ENCODE data around the gene EXTL1. TPM values are rescaled to one million over a fixed set of nuclear protein-coding genes. Genes with fewer than 3 reads are reported as not detected.
"Not testable (repeated sequence)": the region's sequence is repeated elsewhere in the genome, so short reads cannot be mapped to it uniquely, and the experiment has no call there.

EXTL1 gene
- total RNA-seq, 1 donor from 2014 or later, result 4.3 TPM

- no peaks in the 10 kb centered on the region for H3K27me3 Mint-ChIP-seq (ENCODE audit: low read depth)
- no peaks in the 10 kb centered on the region for H3K4me1 Mint-ChIP-seq (ENCODE audit: low read depth)
- no peak overlapping the region for H3K27ac Mint-ChIP-seq (ENCODE audit: unreplicated experiment)
- H3K36me3 Mint-ChIP-seq (ENCODE audit: low read depth), result peaks cover 33% of the 10 kb centered on the region
- H3K4me3 Mint-ChIP-seq (ENCODE audit: unreplicated experiment), result no peak overlapping the region
- no peak for DNase-seq (ENCODE audit: low spot score)
- H3K9me3 Mint-ChIP-seq (ENCODE audit: low read depth), result no peaks in the 10 kb centered on the region
- TF ChIP-seq, protein P1, sequence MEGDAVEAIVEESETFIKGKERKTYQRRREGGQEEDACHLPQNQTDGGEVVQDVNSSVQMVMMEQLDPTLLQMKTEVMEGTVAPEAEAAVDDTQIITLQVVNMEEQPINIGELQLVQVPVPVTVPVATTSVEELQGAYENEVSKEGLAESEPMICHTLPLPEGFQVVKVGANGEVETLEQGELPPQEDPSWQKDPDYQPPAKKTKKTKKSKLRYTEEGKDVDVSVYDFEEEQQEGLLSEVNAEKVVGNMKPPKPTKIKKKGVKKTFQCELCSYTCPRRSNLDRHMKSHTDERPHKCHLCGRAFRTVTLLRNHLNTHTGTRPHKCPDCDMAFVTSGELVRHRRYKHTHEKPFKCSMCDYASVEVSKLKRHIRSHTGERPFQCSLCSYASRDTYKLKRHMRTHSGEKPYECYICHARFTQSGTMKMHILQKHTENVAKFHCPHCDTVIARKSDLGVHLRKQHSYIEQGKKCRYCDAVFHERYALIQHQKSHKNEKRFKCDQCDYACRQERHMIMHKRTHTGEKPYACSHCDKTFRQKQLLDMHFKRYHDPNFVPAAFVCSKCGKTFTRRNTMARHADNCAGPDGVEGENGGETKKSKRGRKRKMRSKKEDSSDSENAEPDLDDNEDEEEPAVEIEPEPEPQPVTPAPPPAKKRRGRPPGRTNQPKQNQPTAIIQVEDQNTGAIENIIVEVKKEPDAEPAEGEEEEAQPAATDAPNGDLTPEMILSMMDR (IDR thresholded peaks at IDR 0.05), result no peak
These were observed 42.4 kb upstream of the EXTL1 start for GRCh38 chr1:25979210-25979609.

DNA sequence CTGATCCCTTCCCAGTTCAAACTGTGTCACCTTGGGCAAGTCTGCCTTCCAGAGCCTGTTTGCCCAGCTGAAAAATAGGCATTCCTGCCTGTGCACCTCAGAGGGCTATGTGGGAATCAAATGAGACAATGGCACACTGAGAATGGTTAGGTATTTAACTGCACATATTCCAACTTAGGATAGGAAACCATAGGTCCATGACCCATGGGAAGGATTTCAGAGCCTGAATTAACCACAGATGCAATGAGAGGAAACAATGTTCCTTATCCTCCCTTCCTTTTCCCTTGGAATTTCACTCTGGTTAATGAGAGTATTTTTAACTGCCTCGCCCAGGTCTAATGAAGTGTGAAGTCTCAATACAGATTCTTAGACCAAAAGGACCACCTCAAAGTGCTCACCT is 36.4 kb upstream of the EXTL1 start:
- no peak overlapping the region for H3K27ac Mint-ChIP-seq (ENCODE audit: unreplicated experiment)
- peaks cover 27% of the 10 kb centered on the region for H3K36me3 Mint-ChIP-seq (ENCODE audit: low read depth)
- no peaks in the 10 kb centered on the region for H3K9me3 Mint-ChIP-seq (ENCODE audit: low read depth)
- H3K4me3 Mint-ChIP-seq (ENCODE audit: unreplicated experiment), result no peak overlapping the region
- TF ChIP-seq, protein P1 (IDR thresholded peaks at IDR 0.05), result no peak
- no peak for DNase-seq (ENCODE audit: low spot score)
- H3K4me1 Mint-ChIP-seq (ENCODE audit: low read depth), result no peaks in the 10 kb centered on the region
- no peaks in the 10 kb centered on the region for H3K27me3 Mint-ChIP-seq (ENCODE audit: low read depth)

- H3K27me3 Mint-ChIP-seq (ENCODE audit: low read depth), result no peaks in the 10 kb centered on the region
- no peak overlapping the region for H3K27ac Mint-ChIP-seq (ENCODE audit: unreplicated experiment)
- no peaks in the 10 kb centered on the region for H3K9me3 Mint-ChIP-seq (ENCODE audit: low read depth)
- H3K4me1 Mint-ChIP-seq (ENCODE audit: low read depth), result no peaks in the 10 kb centered on the region
- no peak overlapping the region for H3K4me3 Mint-ChIP-seq (ENCODE audit: unreplicated experiment)
- TF ChIP-seq, protein P1 (IDR thresholded peaks at IDR 0.05), result no peak
- peaks cover 27% of the 10 kb centered on the region for H3K36me3 Mint-ChIP-seq (ENCODE audit: low read depth)
- no peak for DNase-seq (ENCODE audit: low spot score)
These were observed 35.9 kb upstream of the EXTL1 start for GRCh38 chr1:25985670-25986069.

GRCh38 chr1:25986773-25987172 is 34.8 kb upstream of the EXTL1 start:
- not testable (repeated sequence) for H3K27me3 Mint-ChIP-seq (ENCODE audit: low read depth); H3K9me3 Mint-ChIP-seq (ENCODE audit: low read depth); DNase-seq (ENCODE audit: low spot score); H3K4me3 Mint-ChIP-seq (ENCODE audit: unreplicated experiment); H3K27ac Mint-ChIP-seq (ENCODE audit: unreplicated experiment); H3K4me1 Mint-ChIP-seq (ENCODE audit: low read depth)
- peaks cover 27% of the 10 kb centered on the region for H3K36me3 Mint-ChIP-seq (ENCODE audit: low read depth)

DNA sequence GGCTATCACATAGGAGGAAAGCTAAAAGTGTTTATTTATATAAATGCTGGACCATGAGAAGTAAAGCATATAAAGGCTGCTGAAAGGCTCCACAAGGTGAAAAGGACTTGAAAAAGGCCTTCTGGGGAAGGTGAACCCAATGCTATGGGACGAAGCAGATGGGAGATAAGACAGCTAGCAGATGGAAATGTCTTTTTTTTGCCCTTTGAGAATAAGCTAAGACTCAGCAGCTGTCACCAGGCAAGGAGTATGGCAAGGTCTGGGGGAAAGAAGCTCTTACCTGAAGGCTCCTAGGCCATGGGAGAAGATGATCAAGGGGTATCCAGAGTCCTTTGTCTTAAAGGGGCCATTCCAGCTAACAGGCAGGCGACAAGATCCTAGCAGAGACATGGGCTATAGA is 33.6 kb upstream of the EXTL1 start:
- TF ChIP-seq, protein P1 (IDR thresholded peaks at IDR 0.05), result no peak
- no peak overlapping the region for H3K27ac Mint-ChIP-seq (ENCODE audit: unreplicated experiment)
- peaks cover 4% of the 10 kb centered on the region for H3K4me1 Mint-ChIP-seq (ENCODE audit: low read depth)

GRCh38 chr1:25989440-25990234 is 31.9 kb upstream of the EXTL1 start:
- TF ChIP-seq, protein P1 (IDR thresholded peaks at IDR 0.05), result no peak
- no peaks in the 10 kb centered on the region for H3K27me3 Mint-ChIP-seq (ENCODE audit: low read depth)
- H3K27ac Mint-ChIP-seq (ENCODE audit: unreplicated experiment), result no peak overlapping the region
- no peak overlapping the region for H3K4me3 Mint-ChIP-seq (ENCODE audit: unreplicated experiment)
- H3K36me3 Mint-ChIP-seq (ENCODE audit: low read depth), result peaks cover 7% of the 10 kb centered on the region
- no peak for DNase-seq (ENCODE audit: low spot score)
- no peaks in the 10 kb centered on the region for H3K9me3 Mint-ChIP-seq (ENCODE audit: low read depth)
- H3K4me1 Mint-ChIP-seq (ENCODE audit: low read depth), result peaks cover 4% of the 10 kb centered on the region

More for the DNA sequence above, 33.6 kb upstream of the EXTL1 start:
- Mint-ChIP-seq H3K36me3 (ENCODE audit: low read depth) (peaks cover 18% of the 10 kb centered on the region), H3K4me3 (ENCODE audit: unreplicated experiment) (no peak overlapping the region), H3K27me3 (ENCODE audit: low read depth) (no peaks in the 10 kb centered on the region), H3K9me3 (ENCODE audit: low read depth) (no peaks in the 10 kb centered on the region)
- no peak for DNase-seq (ENCODE audit: low spot score)

All from chondrocyte (in vitro differentiated cells).